Prostate gland (tissue), 2 donors: ENCODE data around the gene SLIT1. TPM values are rescaled to one million over a fixed set of nuclear protein-coding genes. Genes with fewer than 3 reads are reported as not detected.

ENCODE experiments used
- DNase-seq: peaks from one replicate; pipeline ENCODE4 v3.0.0-alpha.2; 2019; ENCODE audit warnings: low spot score
- H3K27ac ChIP-seq, 2 donors: fragments of 200-600 bp; sonication (generic); 2 replicates each; pipeline ENCODE4 v1.5.1; 2017 to 2019
- H3K27me3 ChIP-seq: fragments of 200-600 bp; sonication (generic); replicated peaks from 2 replicates; pipeline ENCODE4 v1.5.1; 2019; ENCODE audit not compliant: insufficient read depth
- H3K36me3 ChIP-seq, 2 donors: fragments of 200-600 bp; sonication (generic); 1 replicate in 1 of 2; 2 replicates in 1 of 2; pipeline versions ENCODE4 v1.5.1 to v1.8.1; 2017 to 2019
- H3K4me1 ChIP-seq: fragments of 200-600 bp; sonication (generic); replicated peaks from 2 replicates; pipeline ENCODE4 v1.5.1; 2019
- H3K4me3 ChIP-seq, 2 donors: fragments of 200-600 bp; sonication (generic); 2 replicates each; pipeline ENCODE4 v1.5.1; 2017 to 2019
- H3K9me3 ChIP-seq: fragments of 200-600 bp; sonication (generic); 2 replicates; pipeline ENCODE4 v1.5.1; 2017
- POLR2A ChIP-seq: fragments of 450-650 bp; IDR thresholded peaks from one replicate; pipeline ENCODE4 v1.6.1; 2016; ENCODE audit warnings: antibody characterized with exemption, mild to moderate bottlenecking
- POLR2AphosphoS5 ChIP-seq: sonication (generic); formaldehyde crosslinking; IDR thresholded peaks from one replicate; pipeline ENCODE4 v1.6.1; 2017; ENCODE audit warnings: antibody characterized with exemption
- WGBS: methylation state at CpG from one replicate; pipeline ENCODE4 v1.1.5; 2018; 5-methylcytosine and 5-hydroxymethylcytosine counted together
- intact Hi-C: fragments of 100-400 bp; cut with DNase I; formaldehyde crosslinking; loops from one replicate; pipeline ENCODE4 v1.14.2; 2022
- total RNA-seq, 2 donors: library from RNA; depleted of rRNA; stranded (reverse); fragments of >200 nt; gene quantifications; one replicate each; pipeline ENCODE4 v1.1.0, GENCODE V29; 2016
- TF ChIP-seq, protein P1 (sequence below), 4 experiments: fragments of 200-600 bp in 2 of 4; fragments of 450-650 bp in 2 of 4; sonication (generic) in 2 of 4; IDR thresholded peaks; 1 replicate in 3 of 4; 2 replicates in 1 of 4; pipeline ENCODE4 v1.5.1; 2016 to 2019; ENCODE audit warnings: antibody characterized with exemption in 4 of 4, mild to moderate bottlenecking in 2 of 4, moderate library complexity in 2 of 4

Gene SLIT1
- total RNA-seq, 2 donors from 2014 or later: 0.59 to 0.91 TPM

DNA sequence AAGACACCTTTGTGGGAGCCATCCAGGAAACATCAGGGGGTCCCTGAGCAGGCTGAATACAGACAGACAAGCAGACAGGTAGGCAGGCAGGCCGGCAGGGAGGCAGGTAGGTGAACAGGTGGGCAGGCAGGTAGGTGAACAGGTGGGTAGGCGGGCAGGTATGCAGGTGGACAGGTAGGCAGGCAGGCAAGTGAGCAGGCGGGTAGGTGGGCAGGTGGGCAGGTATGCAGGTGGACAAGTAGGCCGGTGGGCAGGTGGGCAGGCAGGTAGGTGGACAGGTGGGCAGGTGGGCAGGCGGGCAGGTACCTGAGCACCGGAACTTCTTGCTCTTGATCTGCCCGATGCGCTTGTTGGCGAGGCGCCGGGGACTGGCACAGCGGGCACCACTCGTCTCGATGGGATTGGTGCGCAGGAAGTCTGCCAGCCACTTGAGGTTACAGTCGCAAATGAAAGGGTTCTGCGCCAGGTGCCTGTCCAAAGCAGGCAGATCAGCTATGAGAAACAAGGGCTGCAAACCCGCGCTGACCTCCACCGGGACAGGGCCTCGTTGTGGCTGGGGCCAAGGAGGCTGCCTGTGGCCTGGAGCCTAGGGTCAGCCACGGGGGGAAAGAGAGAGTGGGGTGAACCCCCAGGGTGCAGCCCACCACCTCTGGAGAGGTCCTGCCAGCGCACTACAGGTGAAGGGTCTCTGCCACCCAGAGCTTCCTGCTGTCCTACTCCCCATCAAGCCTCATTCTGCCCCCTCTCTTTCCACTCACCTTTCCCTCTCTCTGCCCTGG, 136.9 kb downstream of the SLIT1 start:
- Histone ChIP-seq H3K4me1 (no peaks in the 10 kb centered on the region), H3K27me3 (no peaks in the 10 kb centered on the region), H3K9me3 (no peaks in the 10 kb centered on the region), H3K4me3 (no peak overlapping the region), H3K27ac (no peak overlapping the region), H3K36me3 (no peaks in the 10 kb centered on the region)
- TF ChIP-seq POLR2A (no peak), POLR2AphosphoS5 (no peak)
- TF ChIP-seq, protein P1, sequence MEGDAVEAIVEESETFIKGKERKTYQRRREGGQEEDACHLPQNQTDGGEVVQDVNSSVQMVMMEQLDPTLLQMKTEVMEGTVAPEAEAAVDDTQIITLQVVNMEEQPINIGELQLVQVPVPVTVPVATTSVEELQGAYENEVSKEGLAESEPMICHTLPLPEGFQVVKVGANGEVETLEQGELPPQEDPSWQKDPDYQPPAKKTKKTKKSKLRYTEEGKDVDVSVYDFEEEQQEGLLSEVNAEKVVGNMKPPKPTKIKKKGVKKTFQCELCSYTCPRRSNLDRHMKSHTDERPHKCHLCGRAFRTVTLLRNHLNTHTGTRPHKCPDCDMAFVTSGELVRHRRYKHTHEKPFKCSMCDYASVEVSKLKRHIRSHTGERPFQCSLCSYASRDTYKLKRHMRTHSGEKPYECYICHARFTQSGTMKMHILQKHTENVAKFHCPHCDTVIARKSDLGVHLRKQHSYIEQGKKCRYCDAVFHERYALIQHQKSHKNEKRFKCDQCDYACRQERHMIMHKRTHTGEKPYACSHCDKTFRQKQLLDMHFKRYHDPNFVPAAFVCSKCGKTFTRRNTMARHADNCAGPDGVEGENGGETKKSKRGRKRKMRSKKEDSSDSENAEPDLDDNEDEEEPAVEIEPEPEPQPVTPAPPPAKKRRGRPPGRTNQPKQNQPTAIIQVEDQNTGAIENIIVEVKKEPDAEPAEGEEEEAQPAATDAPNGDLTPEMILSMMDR (IDR thresholded peaks at IDR 0.05): no peak
- WGBS: 94% methylated on average over 22 of the region's 23 CpGs
- DNase-seq: no peak
- intact Hi-C loops: no loop called here

- intact Hi-C loops: no loop called here
- no peak for DNase-seq
- Histone ChIP-seq H3K27ac (no peak overlapping the region), H3K27me3 (no peaks in the 10 kb centered on the region), H3K9me3 (no peaks in the 10 kb centered on the region), H3K4me1 (no peaks in the 10 kb centered on the region), H3K36me3 (no peaks in the 10 kb centered on the region), H3K4me3 (no peak overlapping the region)
- TF ChIP-seq POLR2AphosphoS5 (no peak), POLR2A (no peak)
- TF ChIP-seq, protein P1 (IDR thresholded peaks at IDR 0.05): no peak
- WGBS: 94% methylated on average over 8 of the region's 9 CpGs
Measured at GRCh38 chr10:97047788-97048187, 138.0 kb downstream of the SLIT1 start.

GRCh38 chr10:97047083-97047736, 138.5 kb downstream of the SLIT1 start:
- Histone ChIP-seq H3K27ac (no peak overlapping the region), H3K36me3 (no peaks in the 10 kb centered on the region), H3K4me1 (no peaks in the 10 kb centered on the region), H3K9me3 (no peaks in the 10 kb centered on the region), H3K4me3 (no peak overlapping the region), H3K27me3 (no peaks in the 10 kb centered on the region)
- no peak for DNase-seq
- TF ChIP-seq, protein P1 (IDR thresholded peaks at IDR 0.05): no peak
- TF ChIP-seq POLR2A (no peak), POLR2AphosphoS5 (no peak)
- intact Hi-C loops: no loop called here
- WGBS: 83% methylated on average over 5 of the region's 5 CpGs

- no peak overlapping the region for H3K27ac ChIP-seq
- no peaks in the 10 kb centered on the region for H3K36me3 ChIP-seq
- WGBS: 44% methylated on average over 11 of the region's 11 CpGs
- no peaks in the 10 kb centered on the region for H3K9me3 ChIP-seq
- no peak for DNase-seq
- H3K4me3 ChIP-seq: no peak overlapping the region
- intact Hi-C loops: no loop called here
- no peaks in the 10 kb centered on the region for H3K4me1 ChIP-seq
- no peaks in the 10 kb centered on the region for H3K27me3 ChIP-seq
- TF ChIP-seq, protein P1 (IDR thresholded peaks at IDR 0.05): no peak
- TF ChIP-seq POLR2A (no peak), POLR2AphosphoS5 (no peak)
Measured at GRCh38 chr10:97046456-97047082, 139.2 kb downstream of the SLIT1 start.

- no peak for DNase-seq
- intact Hi-C loops: no loop called here
- H3K27me3 ChIP-seq: no peaks in the 10 kb centered on the region
- 88% methylated on average over 14 of the region's 14 CpGs for WGBS
- no peaks in the 10 kb centered on the region for H3K4me1 ChIP-seq
- TF ChIP-seq POLR2AphosphoS5 (no peak), POLR2A (no peak)
- TF ChIP-seq, protein P1 (IDR thresholded peaks at IDR 0.05): no peak
- H3K9me3 ChIP-seq: no peaks in the 10 kb centered on the region
- H3K36me3 ChIP-seq: no peaks in the 10 kb centered on the region
- H3K27ac ChIP-seq: no peak overlapping the region
- H3K4me3 ChIP-seq: no peak overlapping the region
Measured at GRCh38 chr10:97043563-97043855, 142.2 kb downstream of the SLIT1 start.
